A673 (cell line): ENCODE measurements around the gene COL4A1. TPM values are rescaled to one million over a fixed set of nuclear protein-coding genes. Genes with fewer than 3 reads are reported as not detected.

Experiments used
- BruUV-seq: library from RNA; stranded (reverse); fragments of 400-500 nt; replicated peaks from 2 replicates; lab custom pipeline; 2021; lab: Mats Ljungman, UMichigan
- CTCF ChIA-PET: fragments of 300-600 bp; sonication (Branson Sonifier 250); formaldehyde crosslinking; loops from one replicate; lab custom pipeline; 2022; ENCODE audit warnings: antibody characterized with exemption; lab: Charles Lee
- POLR2A ChIA-PET: fragments of 300-600 bp; sonication (Branson Sonifier 250); formaldehyde crosslinking; loops from one replicate; lab custom pipeline; 2022; ENCODE audit warnings: antibody characterized with exemption; ENCODE audit not compliant: low non-redundant PET; lab: Charles Lee
- DNase-seq: peaks from one replicate; pipeline ENCODE4 v3.0.0-alpha.2; 2015; ENCODE audit warnings: low spot score
- H3K27ac ChIP-seq: fragments of 200-600 bp; sonication (generic); 2 replicates; pipeline ENCODE4 v1.5.1; 2016; ENCODE audit warnings: mixed run types, low read depth, mild to moderate bottlenecking, mixed read lengths, antibody characterized with exemption, low read length; ENCODE audit not compliant: poor library complexity, severe bottlenecking
- H3K27me3 ChIP-seq: fragments of 200-600 bp; sonication (generic); replicated peaks from 2 replicates; pipeline ENCODE4 v1.6.1; 2017; ENCODE audit warnings: mixed run types, low read depth, mild to moderate bottlenecking, mixed read lengths, antibody characterized with exemption, low read length; ENCODE audit not compliant: insufficient read depth, poor library complexity
- H3K36me3 ChIP-seq: fragments of 200-600 bp; sonication (generic); 2 replicates; pipeline ENCODE4 v1.6.1; 2016; ENCODE audit warnings: mixed run types, mild to moderate bottlenecking, mixed read lengths, antibody characterized with exemption, low read length; ENCODE audit not compliant: insufficient read depth, poor library complexity, severe bottlenecking
- H3K4me1 ChIP-seq: fragments of 200-600 bp; sonication (generic); 2 replicates; pipeline ENCODE4 v1.6.1; 2017; ENCODE audit warnings: mixed run types, mild to moderate bottlenecking, mixed read lengths, antibody characterized with exemption, low read length; ENCODE audit not compliant: insufficient read depth, poor library complexity, severe bottlenecking
- H3K4me3 ChIP-seq: fragments of 200-600 bp; sonication (generic); 2 replicates; pipeline ENCODE4 v1.5.1; 2016; ENCODE audit warnings: low read depth, mixed run types, mild to moderate bottlenecking, mixed read lengths, low read length; ENCODE audit not compliant: poor library complexity, severe bottlenecking
- H3K9me3 ChIP-seq: fragments of 200-600 bp; sonication (generic); 2 replicates; pipeline ENCODE4 v1.6.1; 2016; ENCODE audit warnings: mixed run types, low read depth, mild to moderate bottlenecking, mixed read lengths, antibody characterized with exemption, low read length; ENCODE audit not compliant: poor library complexity, severe bottlenecking
- EZH2 ChIP-seq: fragments of 200-600 bp; sonication (generic); IDR thresholded peaks from 2 replicates; pipeline ENCODE4 v1.6.1; 2017; ENCODE audit warnings: borderline replicate concordance, low read depth, mild to moderate bottlenecking, mixed read lengths, antibody characterized with exemption, low read length; ENCODE audit not compliant: poor library complexity, severe bottlenecking
- intact Hi-C: fragments of 100-400 bp; cut with micrococcal nuclease; formaldehyde crosslinking; loops from one replicate; pipeline ENCODE4 v1.10.0; 2022; ENCODE audit not compliant: unreplicated experiment
- total RNA-seq: library from RNA; stranded (reverse); gene quantifications from 2 replicates; pipeline ENCODE4 v1.2.3, GENCODE V29; 2021
- TF ChIP-seq, protein P1 (sequence below): fragments of 300-800, 200-600 bp; sonication (generic); conservative IDR thresholded peaks from 2 replicates; pipeline ENCODE4 v1.5.1; 2017; ENCODE audit warnings: low read depth, mild to moderate bottlenecking, antibody characterized with exemption, low read length, moderate library complexity, mixed read lengths

The COL4A1 gene
- total RNA-seq, 1 experiment from 2014 or later: 83.9 TPM

DNA sequence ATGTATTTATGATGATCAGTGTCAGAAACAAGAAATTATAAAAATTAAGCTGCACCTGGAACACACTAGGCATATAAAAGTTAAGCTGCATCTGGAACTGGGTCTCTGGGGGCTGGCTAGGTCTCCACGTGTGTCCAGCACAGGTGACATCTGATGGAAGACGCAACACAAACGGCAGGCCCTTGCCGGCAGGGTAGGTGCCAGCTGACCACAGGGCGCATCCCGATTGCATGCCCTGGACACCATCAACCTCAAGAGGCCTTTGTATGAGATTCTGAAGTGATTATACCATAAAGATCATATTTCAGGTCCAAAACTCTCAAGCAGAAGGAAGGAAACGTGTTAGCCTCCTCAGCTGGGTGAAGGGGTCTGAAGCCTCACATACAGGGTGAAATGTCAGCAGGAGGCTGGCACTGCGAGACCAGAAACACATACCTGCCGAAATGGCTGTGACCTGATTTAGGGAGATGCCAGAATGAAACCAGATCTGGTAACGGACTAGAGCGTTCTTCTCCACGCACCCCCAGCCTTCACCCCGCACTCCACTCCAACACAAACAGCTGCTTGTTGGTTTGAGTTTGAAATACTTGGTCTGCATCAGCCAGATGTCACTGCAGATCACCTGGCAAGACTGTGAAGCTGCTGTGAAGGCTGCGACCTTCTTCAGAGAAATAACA, 37.3 kb downstream of the COL4A1 start:
- Histone ChIP-seq H3K27ac (no peak overlapping the region), H3K36me3 (no peaks in the 10 kb centered on the region), H3K27me3 (no peaks in the 10 kb centered on the region), H3K4me3 (no peak overlapping the region), H3K4me1 (no peaks in the 10 kb centered on the region), H3K9me3 (no peaks in the 10 kb centered on the region)
- BruUV-seq: no TSS peak
- intact Hi-C loops: no loop called here
- ChIA-PET CTCF (no interaction called here), POLR2A (no interaction called here)
- DNase-seq: no peak
- TF ChIP-seq, protein P1, sequence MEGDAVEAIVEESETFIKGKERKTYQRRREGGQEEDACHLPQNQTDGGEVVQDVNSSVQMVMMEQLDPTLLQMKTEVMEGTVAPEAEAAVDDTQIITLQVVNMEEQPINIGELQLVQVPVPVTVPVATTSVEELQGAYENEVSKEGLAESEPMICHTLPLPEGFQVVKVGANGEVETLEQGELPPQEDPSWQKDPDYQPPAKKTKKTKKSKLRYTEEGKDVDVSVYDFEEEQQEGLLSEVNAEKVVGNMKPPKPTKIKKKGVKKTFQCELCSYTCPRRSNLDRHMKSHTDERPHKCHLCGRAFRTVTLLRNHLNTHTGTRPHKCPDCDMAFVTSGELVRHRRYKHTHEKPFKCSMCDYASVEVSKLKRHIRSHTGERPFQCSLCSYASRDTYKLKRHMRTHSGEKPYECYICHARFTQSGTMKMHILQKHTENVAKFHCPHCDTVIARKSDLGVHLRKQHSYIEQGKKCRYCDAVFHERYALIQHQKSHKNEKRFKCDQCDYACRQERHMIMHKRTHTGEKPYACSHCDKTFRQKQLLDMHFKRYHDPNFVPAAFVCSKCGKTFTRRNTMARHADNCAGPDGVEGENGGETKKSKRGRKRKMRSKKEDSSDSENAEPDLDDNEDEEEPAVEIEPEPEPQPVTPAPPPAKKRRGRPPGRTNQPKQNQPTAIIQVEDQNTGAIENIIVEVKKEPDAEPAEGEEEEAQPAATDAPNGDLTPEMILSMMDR: no peak
- no peak for TF ChIP-seq EZH2

DNA sequence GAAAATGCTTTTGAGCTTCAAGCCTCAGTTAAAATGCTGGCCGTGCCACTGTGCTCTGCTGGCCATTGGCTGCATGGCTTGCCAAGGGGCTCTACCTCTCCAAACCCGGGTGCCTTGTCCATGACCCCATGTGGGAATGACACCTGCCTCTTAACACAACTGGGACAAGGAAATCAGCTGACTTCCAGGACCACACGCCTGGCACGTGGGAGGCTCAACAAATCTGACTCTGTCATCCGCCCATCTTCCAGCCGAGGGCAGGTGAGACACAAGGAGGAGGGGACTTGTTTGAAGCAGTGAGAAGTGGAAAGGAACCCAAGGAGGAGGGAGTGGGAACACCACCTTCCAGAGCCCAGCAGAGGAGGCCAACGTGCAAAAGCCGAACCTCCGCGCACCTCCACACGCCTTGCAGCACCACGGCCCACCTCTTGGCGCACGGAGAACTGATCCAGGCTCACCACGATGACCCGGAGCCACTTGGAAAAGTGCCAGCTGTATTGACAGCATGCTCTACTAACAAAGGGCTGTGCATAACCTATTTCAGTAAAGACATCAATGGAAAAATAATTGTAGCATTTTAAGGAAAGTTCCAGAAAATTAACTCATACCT, 38.3 kb downstream of the COL4A1 start:
- DNase-seq: no peak
- Histone ChIP-seq H3K27me3 (no peaks in the 10 kb centered on the region), H3K9me3 (no peaks in the 10 kb centered on the region), H3K27ac (no peak overlapping the region), H3K4me3 (no peak overlapping the region), H3K36me3 (no peaks in the 10 kb centered on the region), H3K4me1 (no peaks in the 10 kb centered on the region)
- no TSS peak for BruUV-seq
- TF ChIP-seq, protein P1: no peak
- TF ChIP-seq EZH2: no peak
- ChIA-PET POLR2A (no interaction called here), CTCF (no interaction called here)
- intact Hi-C loops: no loop called here

DNA sequence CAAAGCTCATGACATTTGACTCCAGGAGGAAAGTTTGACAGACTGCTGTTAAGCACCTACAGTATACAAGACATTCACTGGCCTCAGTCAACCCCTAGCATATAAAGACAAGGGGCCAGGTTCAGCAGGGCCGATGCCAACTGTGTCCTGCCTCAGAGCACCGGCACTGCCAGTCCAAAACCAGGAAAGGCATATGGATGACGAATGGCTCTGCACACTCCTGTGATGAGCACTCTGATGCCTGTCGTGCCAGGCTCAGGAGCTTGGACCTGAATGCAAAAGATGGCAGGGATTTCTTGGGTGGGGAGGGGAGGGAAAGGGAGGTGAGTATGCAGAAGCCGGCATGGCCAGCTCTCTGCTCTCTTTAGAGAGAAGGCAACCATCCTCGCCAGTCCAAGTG, 38.9 kb downstream of the COL4A1 start:
- Histone ChIP-seq H3K4me3 (no peak overlapping the region), H3K27me3 (no peaks in the 10 kb centered on the region), H3K9me3 (no peaks in the 10 kb centered on the region), H3K36me3 (no peaks in the 10 kb centered on the region), H3K27ac (no peak overlapping the region), H3K4me1 (no peaks in the 10 kb centered on the region)
- POLR2A ChIA-PET: no interaction called here
- intact Hi-C loops: no loop called here
- no TSS peak for BruUV-seq
- CTCF ChIA-PET: no interaction called here
- DNase-seq: no peak
- no peak for TF ChIP-seq EZH2
- TF ChIP-seq, protein P1: no peak
